HCT116 (cell line): ENCODE results near the gene MRPS18A.

Experiments
- CBX3 ChIP-seq: IDR thresholded peaks from 2 replicates; pipeline ENCODE4 v1.6.1; 2012; ENCODE audit warnings: low read depth
- EZH2 ChIP-seq: fragments of 200-600 bp; sonication (generic); IDR thresholded peaks from 2 replicates; pipeline ENCODE4 v1.6.1; 2017; ENCODE audit warnings: antibody characterized with exemption, mixed run types

DNA sequence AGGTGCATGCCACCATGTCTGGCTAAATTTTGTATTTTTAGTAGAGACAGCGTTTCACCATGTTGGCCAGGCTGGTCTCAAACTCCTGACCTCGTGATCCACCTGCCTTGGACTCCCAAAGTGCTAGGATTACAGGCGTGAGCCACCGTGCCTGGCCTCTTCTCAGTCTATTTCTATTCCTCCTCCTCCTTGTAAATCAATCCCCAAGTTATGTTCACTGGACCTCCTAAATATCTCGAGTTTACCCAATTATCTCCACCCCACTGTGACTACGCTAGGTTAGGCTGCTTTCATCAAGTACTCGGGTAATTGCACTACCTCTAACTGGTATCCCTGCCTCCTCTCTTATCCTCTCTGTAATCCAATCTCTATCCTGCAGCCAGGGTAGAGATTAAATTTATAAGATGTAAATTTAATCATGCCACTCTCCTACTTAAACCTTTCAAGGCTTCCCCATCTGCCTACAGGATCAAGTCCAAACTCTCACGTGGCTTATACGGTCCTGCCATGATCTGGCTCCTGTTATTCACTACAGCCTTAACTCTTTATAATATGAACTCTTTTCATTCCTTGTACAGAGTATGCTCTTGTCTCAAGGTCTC is 52.8 kb downstream of the MRPS18A start:
- TF ChIP-seq EZH2, result no peak
- no peak for TF ChIP-seq CBX3
